ENCODE measurements around the gene WARS2. TPM values are rescaled to one million over a fixed set of nuclear protein-coding genes. Genes with fewer than 3 reads are reported as not detected.

WARS2 gene
- total and polyA plus RNA-seq, 2 experiments from 2014 or later: 6.2 to 19.3 TPM

DNA sequence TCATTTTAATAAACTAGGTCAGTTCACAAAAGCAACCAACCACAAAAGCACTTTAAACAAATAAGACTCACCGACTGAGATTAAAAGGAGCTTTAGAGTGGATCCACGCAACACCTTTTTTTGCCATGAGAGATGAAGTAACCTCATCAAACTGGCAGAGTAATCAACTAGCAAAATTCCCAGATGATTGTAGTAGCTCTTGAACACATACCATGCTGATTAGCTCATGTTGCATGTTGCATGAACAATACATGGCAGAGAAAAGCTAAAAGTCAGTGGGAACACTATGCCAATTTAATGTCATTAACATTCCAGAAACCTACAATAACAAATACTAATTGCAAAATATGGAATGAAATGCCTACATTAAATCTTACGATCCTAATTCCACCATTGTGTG, 4.1 kb downstream of the WARS2 start:
- Histone ChIP-seq H3K9me3 (ENCODE audit: low read depth) (no peaks in the 10 kb centered on the region), H3K27me3 (no peaks in the 10 kb centered on the region), H2AFZ (no peak overlapping the region), H3K79me2 (peaks cover 65% of the 10 kb centered on the region), H3K4me2 (no peak overlapping the region), H3K4me3 (no peak overlapping the region), H3K36me3 (replicated peaks; ENCODE audit: insufficient read depth, low read depth) (no peaks in the 10 kb centered on the region), H4K20me1 (ENCODE audit: insufficient read depth, poor library complexity, severe bottlenecking) (no peaks in the 10 kb centered on the region), H3K9me2 (replicated peaks; ENCODE audit: insufficient read depth) (no peaks in the 10 kb centered on the region), H3K27ac (no peak overlapping the region), H3K4me1 (ENCODE audit: insufficient read depth) (peaks cover 13% of the 10 kb centered on the region)
- DNase-seq (ENCODE audit: low spot score): no peak
- WGBS (ENCODE audit: low lambda C conversion rate, missing lambda C conversion rate): 55% methylated on average over 3 of the region's 3 CpGs
- no peak for TF ChIP-seq EZH2phosphoT487 (IDR thresholded peaks at IDR 0.05; ENCODE audit: low read depth, severe bottlenecking, unreplicated experiment)
- TF ChIP-seq, protein P1, sequence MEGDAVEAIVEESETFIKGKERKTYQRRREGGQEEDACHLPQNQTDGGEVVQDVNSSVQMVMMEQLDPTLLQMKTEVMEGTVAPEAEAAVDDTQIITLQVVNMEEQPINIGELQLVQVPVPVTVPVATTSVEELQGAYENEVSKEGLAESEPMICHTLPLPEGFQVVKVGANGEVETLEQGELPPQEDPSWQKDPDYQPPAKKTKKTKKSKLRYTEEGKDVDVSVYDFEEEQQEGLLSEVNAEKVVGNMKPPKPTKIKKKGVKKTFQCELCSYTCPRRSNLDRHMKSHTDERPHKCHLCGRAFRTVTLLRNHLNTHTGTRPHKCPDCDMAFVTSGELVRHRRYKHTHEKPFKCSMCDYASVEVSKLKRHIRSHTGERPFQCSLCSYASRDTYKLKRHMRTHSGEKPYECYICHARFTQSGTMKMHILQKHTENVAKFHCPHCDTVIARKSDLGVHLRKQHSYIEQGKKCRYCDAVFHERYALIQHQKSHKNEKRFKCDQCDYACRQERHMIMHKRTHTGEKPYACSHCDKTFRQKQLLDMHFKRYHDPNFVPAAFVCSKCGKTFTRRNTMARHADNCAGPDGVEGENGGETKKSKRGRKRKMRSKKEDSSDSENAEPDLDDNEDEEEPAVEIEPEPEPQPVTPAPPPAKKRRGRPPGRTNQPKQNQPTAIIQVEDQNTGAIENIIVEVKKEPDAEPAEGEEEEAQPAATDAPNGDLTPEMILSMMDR (IDR thresholded peaks at IDR 0.05; ENCODE audit: poor library complexity): no peak
- no peak for TF ChIP-seq EZH2 (IDR thresholded peaks at IDR 0.05; ENCODE audit: borderline replicate concordance)

DNA sequence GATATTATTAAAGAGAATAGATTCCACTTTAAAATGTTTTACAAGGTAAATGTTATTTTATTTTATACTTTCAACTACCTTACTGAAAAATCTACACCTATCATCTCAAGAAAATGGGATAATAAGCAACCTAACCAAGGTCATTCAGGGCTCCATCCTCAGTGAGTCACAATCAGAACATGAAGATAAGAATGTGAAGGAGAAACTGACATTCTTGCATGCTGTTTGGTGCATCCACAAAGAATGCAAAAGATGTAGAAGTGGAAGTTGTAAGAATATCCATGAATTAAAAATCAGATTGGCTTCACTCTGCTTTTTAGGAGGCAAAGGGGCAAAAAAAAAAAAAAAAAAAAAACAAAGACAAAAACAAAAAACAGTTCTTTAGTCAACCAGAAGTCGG, 6.5 kb downstream of the WARS2 start:
- WGBS (ENCODE audit: low lambda C conversion rate, missing lambda C conversion rate): 97% methylated on average over 1 of the region's 1 CpG
- H3K4me3 ChIP-seq: no peak overlapping the region
- no peak for TF ChIP-seq EZH2phosphoT487 (IDR thresholded peaks at IDR 0.05; ENCODE audit: low read depth, severe bottlenecking, unreplicated experiment)
- TF ChIP-seq, protein P1 (IDR thresholded peaks at IDR 0.05; ENCODE audit: poor library complexity): no peak
- TF ChIP-seq EZH2 (IDR thresholded peaks at IDR 0.05; ENCODE audit: borderline replicate concordance): no peak
- H3K36me3 ChIP-seq (replicated peaks; ENCODE audit: insufficient read depth, low read depth): no peaks in the 10 kb centered on the region
- peaks cover 73% of the 10 kb centered on the region for H3K79me2 ChIP-seq
- H3K27me3 ChIP-seq: no peaks in the 10 kb centered on the region
- DNase-seq (ENCODE audit: low spot score): no peak
- no peaks in the 10 kb centered on the region for H3K9me3 ChIP-seq (ENCODE audit: low read depth)
- H2AFZ ChIP-seq: no peak overlapping the region
- no peaks in the 10 kb centered on the region for H3K9me2 ChIP-seq (replicated peaks; ENCODE audit: insufficient read depth)
- H3K4me1 ChIP-seq (ENCODE audit: insufficient read depth): peaks cover 1% of the 10 kb centered on the region
- H3K4me2 ChIP-seq: no peak overlapping the region
- H3K27ac ChIP-seq: no peak overlapping the region
- H4K20me1 ChIP-seq (ENCODE audit: insufficient read depth, poor library complexity, severe bottlenecking): no peaks in the 10 kb centered on the region

DNA sequence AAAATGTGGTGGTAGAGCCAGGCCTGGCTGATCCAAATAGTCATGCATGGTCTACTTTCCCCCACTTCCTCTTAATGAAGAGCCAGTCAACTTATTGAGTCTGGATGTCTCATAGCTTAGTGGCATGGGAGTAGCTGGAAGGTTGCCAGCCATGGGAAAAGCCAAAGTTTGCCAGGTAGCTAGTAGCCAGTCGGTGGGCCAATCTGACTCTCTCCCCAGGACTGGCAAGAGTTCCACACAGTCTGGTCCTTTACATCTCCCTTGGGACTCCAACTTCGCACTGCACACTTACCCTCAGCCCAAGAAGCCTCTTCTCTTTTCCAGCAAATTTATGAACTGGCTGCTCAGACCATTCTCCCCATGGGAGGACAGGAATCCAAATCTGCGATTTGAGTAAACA, 8.3 kb downstream of the WARS2 start:
- TF ChIP-seq, protein P1 (IDR thresholded peaks at IDR 0.05; ENCODE audit: poor library complexity): no peak
- no peaks in the 10 kb centered on the region for H3K4me1 ChIP-seq (ENCODE audit: insufficient read depth)
- no peak overlapping the region for H3K4me2 ChIP-seq
- WGBS (ENCODE audit: low lambda C conversion rate, missing lambda C conversion rate): 94% methylated on average over 3 of the region's 3 CpGs
- DNase-seq (ENCODE audit: low spot score): no peak
- H3K27me3 ChIP-seq: no peaks in the 10 kb centered on the region
- no peaks in the 10 kb centered on the region for H3K9me3 ChIP-seq (ENCODE audit: low read depth)
- H2AFZ ChIP-seq: no peak overlapping the region
- H3K36me3 ChIP-seq (replicated peaks; ENCODE audit: insufficient read depth, low read depth): no peaks in the 10 kb centered on the region
- H3K4me3 ChIP-seq: no peak overlapping the region
- peaks cover 63% of the 10 kb centered on the region for H3K79me2 ChIP-seq
- H3K27ac ChIP-seq: no peak overlapping the region
- H4K20me1 ChIP-seq (ENCODE audit: insufficient read depth, poor library complexity, severe bottlenecking): no peaks in the 10 kb centered on the region
- H3K9me2 ChIP-seq (replicated peaks; ENCODE audit: insufficient read depth): no peaks in the 10 kb centered on the region

DNA sequence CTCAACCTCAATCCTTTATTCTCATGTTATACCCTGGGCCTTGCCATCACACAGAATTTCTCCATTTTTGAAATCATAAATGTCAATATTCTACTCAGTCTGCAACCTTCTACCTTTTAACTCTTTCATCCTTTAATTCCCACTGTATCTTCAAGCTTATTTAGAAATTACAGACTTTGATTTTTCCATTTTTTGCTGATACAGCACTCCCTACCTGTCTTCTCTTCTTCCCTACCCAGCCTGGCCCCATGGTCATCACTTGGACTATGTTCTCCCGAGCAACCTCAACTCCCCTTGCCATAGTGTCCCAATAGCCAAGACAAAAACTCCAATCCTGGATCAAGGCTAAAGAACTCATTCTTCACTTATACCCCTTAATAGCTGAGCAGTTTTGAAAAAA, 14.6 kb downstream of the WARS2 start:
- Histone ChIP-seq H3K36me3 (replicated peaks; ENCODE audit: insufficient read depth, low read depth) (no peaks in the 10 kb centered on the region), H3K79me2 (peaks cover 30% of the 10 kb centered on the region), H4K20me1 (ENCODE audit: insufficient read depth, poor library complexity, severe bottlenecking) (no peaks in the 10 kb centered on the region), H3K27me3 (no peaks in the 10 kb centered on the region), H3K9me3 (ENCODE audit: low read depth) (no peaks in the 10 kb centered on the region), H3K4me2 (no peak overlapping the region), H2AFZ (no peak overlapping the region), H3K4me1 (ENCODE audit: insufficient read depth) (no peaks in the 10 kb centered on the region), H3K4me3 (no peak overlapping the region), H3K27ac (no peak overlapping the region), H3K9me2 (replicated peaks; ENCODE audit: insufficient read depth) (no peaks in the 10 kb centered on the region)
- 100% methylated on average over 1 of the region's 1 CpG for WGBS (ENCODE audit: low lambda C conversion rate, missing lambda C conversion rate)
- no peak for DNase-seq (ENCODE audit: low spot score)
- TF ChIP-seq EZH2phosphoT487 (IDR thresholded peaks at IDR 0.05; ENCODE audit: low read depth, severe bottlenecking, unreplicated experiment): no peak
- TF ChIP-seq, protein P1 (IDR thresholded peaks at IDR 0.05; ENCODE audit: poor library complexity): no peak
- TF ChIP-seq EZH2 (IDR thresholded peaks at IDR 0.05; ENCODE audit: borderline replicate concordance): no peak

All from hepatocyte (in vitro differentiated cells).